Parathyroid adenoma (tissue), 2 donors: ENCODE measurements around the gene IFNA2.
"Not testable (repeated sequence)": the region's sequence is repeated elsewhere in the genome, so short reads cannot be mapped to it uniquely, and the experiment has no call there.

Experiments
- H2AFZ ChIP-seq: fragments of 300-600 bp; sonication (generic); one replicate; pipeline ENCODE4 v1.7.0; 2017; ENCODE audit warnings: antibody characterized with exemption, mild to moderate bottlenecking
- H3K27ac ChIP-seq: fragments of 300-600 bp; sonication (generic); one replicate; pipeline ENCODE4 v1.7.0; 2017
- H3K27me3 ChIP-seq: fragments of 300-600 bp; sonication (generic); one replicate; pipeline ENCODE4 v1.7.0; 2017; ENCODE audit warnings: low read length; ENCODE audit not compliant: control insufficient read depth, insufficient read depth
- H3K36me3 ChIP-seq: fragments of 300-600 bp; sonication (generic); one replicate; pipeline ENCODE4 v1.7.0; 2017; ENCODE audit warnings: low read length; ENCODE audit not compliant: control insufficient read depth, insufficient read depth
- H3K4me1 ChIP-seq: fragments of 300-600 bp; sonication (generic); one replicate; pipeline ENCODE4 v1.7.0; 2017; ENCODE audit warnings: control low read depth
- H3K4me2 ChIP-seq: fragments of 300-600 bp; sonication (generic); one replicate; pipeline ENCODE4 v1.7.0; 2017; ENCODE audit warnings: low read length
- H3K4me3 ChIP-seq: fragments of 300-600 bp; sonication (generic); one replicate; pipeline ENCODE4 v1.7.0; 2017; ENCODE audit warnings: low read depth, low read length
- H3K79me2 ChIP-seq: fragments of 300-600 bp; sonication (generic); one replicate; pipeline ENCODE4 v1.7.0; 2017; ENCODE audit warnings: control low read depth
- H3K9ac ChIP-seq: fragments of 300-600 bp; sonication (generic); one replicate; pipeline ENCODE4 v1.7.0; 2017; ENCODE audit warnings: mild to moderate bottlenecking
- H3K9me3 ChIP-seq: fragments of 300-600 bp; sonication (generic); one replicate; pipeline ENCODE4 v1.7.0; 2017; ENCODE audit warnings: low read length; ENCODE audit not compliant: control insufficient read depth
- TF ChIP-seq, protein P1 (sequence below): fragments of 300-600 bp; sonication (generic); IDR thresholded peaks from one replicate; pipeline ENCODE4 v1.7.0; 2017; ENCODE audit warnings: antibody characterized with exemption, mild to moderate bottlenecking
- donor health status: primary hyperparathyroidism.

The IFNA2 gene

DNA sequence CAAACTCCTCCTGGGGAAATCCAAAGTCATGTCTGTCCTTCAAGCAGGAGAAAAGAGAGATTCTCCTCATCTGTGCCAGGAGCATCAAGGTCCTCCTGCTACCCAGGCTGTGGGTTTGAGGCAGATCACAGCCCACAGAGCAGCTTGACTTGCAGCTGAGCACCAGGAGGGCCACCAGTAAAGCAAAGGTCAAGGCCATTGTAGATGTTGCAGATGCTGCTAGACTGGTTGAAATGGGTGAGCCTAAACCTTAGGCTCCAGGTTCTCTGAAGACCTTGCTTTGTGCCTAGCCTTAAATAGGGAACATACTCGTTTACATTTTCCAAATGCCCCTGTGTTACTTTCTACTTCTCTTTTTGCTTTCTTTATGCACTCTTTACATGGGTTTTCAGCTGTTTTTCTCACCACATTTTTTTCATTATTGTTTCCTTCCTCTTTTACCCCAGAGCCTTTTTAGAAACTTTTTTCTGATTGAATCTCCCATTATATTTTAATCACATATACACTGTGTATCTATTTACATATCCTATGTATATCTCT is at the start of gene IFNA2:
IFNA2 (minus strand) TSS at position 268 of the 540 bp plus-strand sequence; CDS start at position 199, 69 bp downstream.
- Histone ChIP-seq H2AFZ (no peak within 1 kb of the TSS), H3K27ac (no peak within 1 kb of the TSS), H3K9ac (no peak within 1 kb of the TSS), H3K79me2 (no peaks in the 10 kb centered on the region), H3K4me2 (no peak within 1 kb of the TSS), H3K4me1 (no peaks in the 10 kb centered on the region), H3K36me3 (no peaks in the 10 kb centered on the region), H3K4me3 (no peak within 1 kb of the TSS), H3K27me3 (no peaks in the 10 kb centered on the region), H3K9me3 (no peaks in the 10 kb centered on the region)
- TF ChIP-seq, protein P1, sequence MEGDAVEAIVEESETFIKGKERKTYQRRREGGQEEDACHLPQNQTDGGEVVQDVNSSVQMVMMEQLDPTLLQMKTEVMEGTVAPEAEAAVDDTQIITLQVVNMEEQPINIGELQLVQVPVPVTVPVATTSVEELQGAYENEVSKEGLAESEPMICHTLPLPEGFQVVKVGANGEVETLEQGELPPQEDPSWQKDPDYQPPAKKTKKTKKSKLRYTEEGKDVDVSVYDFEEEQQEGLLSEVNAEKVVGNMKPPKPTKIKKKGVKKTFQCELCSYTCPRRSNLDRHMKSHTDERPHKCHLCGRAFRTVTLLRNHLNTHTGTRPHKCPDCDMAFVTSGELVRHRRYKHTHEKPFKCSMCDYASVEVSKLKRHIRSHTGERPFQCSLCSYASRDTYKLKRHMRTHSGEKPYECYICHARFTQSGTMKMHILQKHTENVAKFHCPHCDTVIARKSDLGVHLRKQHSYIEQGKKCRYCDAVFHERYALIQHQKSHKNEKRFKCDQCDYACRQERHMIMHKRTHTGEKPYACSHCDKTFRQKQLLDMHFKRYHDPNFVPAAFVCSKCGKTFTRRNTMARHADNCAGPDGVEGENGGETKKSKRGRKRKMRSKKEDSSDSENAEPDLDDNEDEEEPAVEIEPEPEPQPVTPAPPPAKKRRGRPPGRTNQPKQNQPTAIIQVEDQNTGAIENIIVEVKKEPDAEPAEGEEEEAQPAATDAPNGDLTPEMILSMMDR, result no peak

DNA sequence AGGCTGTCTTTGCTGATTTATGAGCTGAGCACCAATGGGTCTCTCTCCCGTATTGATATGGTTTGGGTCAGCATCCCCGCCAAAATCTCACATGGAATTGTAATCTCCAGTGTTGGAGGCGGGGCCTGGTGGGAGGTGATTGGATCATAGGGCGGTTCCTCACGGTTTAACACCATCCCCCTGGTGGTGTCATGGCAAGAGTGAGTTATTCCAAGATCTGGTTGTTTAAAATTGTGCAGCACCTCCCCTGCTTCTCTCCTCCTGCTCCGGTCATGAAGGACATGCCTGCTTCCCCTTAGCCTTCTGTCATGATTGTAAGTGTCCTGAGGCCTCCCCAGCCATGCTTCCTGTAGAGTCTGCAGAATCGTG is 49.8 kb upstream of the IFNA2 start:
- not testable (repeated sequence) for H3K27me3 ChIP-seq, H3K9me3 ChIP-seq, H3K36me3 ChIP-seq, H3K4me3 ChIP-seq, H3K9ac ChIP-seq, H3K4me2 ChIP-seq, H3K4me1 ChIP-seq, H2AFZ ChIP-seq, H3K79me2 ChIP-seq, H3K27ac ChIP-seq

DNA sequence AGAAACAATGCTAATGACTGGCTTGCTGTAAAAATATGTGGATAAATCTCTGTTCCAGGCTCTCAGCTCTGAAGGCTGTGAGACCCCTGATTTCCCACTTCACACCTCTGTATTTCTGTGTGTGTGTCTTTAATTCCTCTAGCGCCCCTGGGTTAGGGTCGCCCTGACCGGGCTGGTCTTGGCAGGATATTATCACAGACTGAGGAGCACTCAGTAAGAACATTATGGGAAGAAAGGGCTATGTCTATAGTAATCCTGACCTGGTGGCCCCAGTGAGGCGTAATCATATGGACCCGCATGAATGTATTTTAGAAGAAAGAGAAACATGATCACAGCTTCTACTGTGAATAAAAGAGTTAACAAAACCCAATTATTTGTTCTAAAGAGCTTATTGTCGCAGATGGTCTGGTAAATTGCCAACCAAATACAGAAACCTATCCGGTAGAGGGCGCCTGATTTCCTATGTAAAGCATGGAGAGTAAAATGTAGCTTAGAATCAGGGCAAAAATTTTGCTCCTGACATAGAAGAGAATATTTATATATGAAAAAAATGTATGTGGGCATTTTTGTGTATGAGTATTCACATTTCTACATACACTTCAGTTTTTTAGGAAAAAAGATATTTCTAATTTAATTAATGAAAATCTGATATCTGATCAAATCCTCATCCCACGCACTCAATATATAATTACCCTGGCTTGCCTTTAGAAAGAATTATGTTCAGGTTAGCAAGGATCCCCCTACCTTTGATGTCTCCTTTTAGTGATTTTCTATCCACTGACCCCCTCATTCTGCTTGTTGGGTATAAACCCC is 49.2 kb upstream of the IFNA2 start:
- H3K36me3 ChIP-seq, result no peaks in the 10 kb centered on the region
- H3K9me3 ChIP-seq, result no peaks in the 10 kb centered on the region
- no peaks in the 10 kb centered on the region for H3K27me3 ChIP-seq
- H3K27ac ChIP-seq, result no peak overlapping the region
- H3K79me2 ChIP-seq, result no peaks in the 10 kb centered on the region
- no peak overlapping the region for H3K4me3 ChIP-seq
- H2AFZ ChIP-seq, result no peak overlapping the region
- no peak overlapping the region for H3K4me2 ChIP-seq
- no peak overlapping the region for H3K9ac ChIP-seq
- no peaks in the 10 kb centered on the region for H3K4me1 ChIP-seq
- TF ChIP-seq, protein P1, result no peak

DNA sequence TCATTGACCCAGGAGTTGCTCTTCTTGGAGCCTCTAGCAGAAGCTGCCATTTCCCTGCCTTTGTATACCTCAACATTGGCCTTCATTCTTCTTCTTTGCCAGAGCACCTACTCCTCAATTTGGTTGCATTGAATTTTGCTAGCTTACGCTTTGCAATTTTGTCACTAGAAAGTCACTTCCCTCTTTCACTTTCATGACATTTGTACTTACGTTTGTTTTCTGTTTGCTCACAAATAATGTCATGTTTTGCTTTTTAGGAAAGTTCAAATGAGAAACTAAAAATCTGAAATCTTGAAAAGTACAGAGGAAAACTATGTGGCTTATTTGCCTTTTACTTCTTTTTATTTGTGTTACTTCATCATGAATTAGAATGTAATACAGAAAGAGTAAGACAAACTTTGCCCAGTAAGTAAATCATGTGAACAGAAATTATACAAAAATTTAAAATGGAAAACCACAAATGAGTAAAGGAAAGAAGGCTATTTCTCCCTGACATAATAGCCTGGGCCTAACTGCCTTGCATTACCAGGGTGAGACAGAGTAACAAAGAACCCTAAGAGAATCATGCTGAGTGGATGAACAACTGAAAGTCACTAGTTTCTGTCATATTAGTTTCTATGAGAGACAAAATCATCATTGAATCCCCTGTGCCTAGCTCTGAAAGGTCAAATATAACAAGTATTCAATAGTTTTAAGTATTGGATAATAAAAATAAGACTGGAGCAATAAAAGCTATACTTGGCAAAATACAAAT is 47.7 kb upstream of the IFNA2 start:
- TF ChIP-seq, protein P1, result no peak

DNA sequence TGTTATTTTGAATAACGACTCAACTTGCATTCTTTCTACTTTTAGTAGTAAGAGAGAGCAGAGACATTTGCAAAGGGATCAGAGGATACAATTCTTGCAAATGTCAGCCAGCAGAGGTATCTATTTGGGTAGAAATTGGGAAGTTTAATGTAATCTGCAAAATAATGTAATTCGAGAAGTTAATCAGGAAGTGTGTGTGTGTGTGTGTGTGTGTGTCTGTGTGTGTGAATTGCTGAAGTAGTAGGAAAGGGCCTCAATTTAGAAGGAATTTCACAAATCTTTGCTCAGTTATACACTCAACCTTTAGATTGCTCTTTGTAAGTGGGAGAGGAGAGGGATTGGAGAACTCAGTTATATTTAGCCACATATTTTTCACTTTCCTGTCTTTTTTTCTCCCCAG is 44.0 kb upstream of the IFNA2 start:
- Histone ChIP-seq H3K79me2 (no peaks in the 10 kb centered on the region), H2AFZ (no peak overlapping the region), H3K4me1 (no peaks in the 10 kb centered on the region), H3K27ac (no peak overlapping the region), H3K27me3 (no peaks in the 10 kb centered on the region), H3K4me2 (no peak overlapping the region), H3K4me3 (no peak overlapping the region), H3K36me3 (peaks cover 3% of the 10 kb centered on the region), H3K9ac (no peak overlapping the region), H3K9me3 (no peaks in the 10 kb centered on the region)
- TF ChIP-seq, protein P1, result no peak

More for the DNA sequence above, 47.7 kb upstream of the IFNA2 start:
- Histone ChIP-seq H3K4me1 (no peaks in the 10 kb centered on the region), H3K27me3 (no peaks in the 10 kb centered on the region), H3K9me3 (no peaks in the 10 kb centered on the region), H3K4me3 (no peak overlapping the region), H3K27ac (no peak overlapping the region), H3K36me3 (peaks cover 3% of the 10 kb centered on the region), H2AFZ (no peak overlapping the region), H3K4me2 (no peak overlapping the region), H3K79me2 (no peaks in the 10 kb centered on the region), H3K9ac (no peak overlapping the region)
